Endothelial cell (in vitro differentiated cells): Measurements from ENCODE around the gene SNRPD2. TPM values are rescaled to one million over a fixed set of nuclear protein-coding genes. Genes with fewer than 3 reads are reported as not detected.
A peak's percentile ranks its signal among the peaks of the same experiment; 100 is the strongest.

Experiments
- DNase-seq: peaks from one replicate; pipeline ENCODE4 v3.0.0; 2021; ENCODE audit warnings: low spot score
- H3K27ac Mint-ChIP-seq: one replicate; pipeline ENCODE4 v1.8.0; 2021; ENCODE audit warnings: mixed read lengths, inconsistent platforms; ENCODE audit not compliant: unreplicated experiment
- H3K27me3 Mint-ChIP-seq: one replicate; pipeline ENCODE4 v1.8.0; 2021; ENCODE audit warnings: mild to moderate bottlenecking, moderate library complexity, mixed read lengths, inconsistent platforms; ENCODE audit not compliant: unreplicated experiment
- H3K36me3 Mint-ChIP-seq: one replicate; pipeline ENCODE4 v1.8.0; 2021; ENCODE audit warnings: mild to moderate bottlenecking, low read depth, mixed read lengths, inconsistent platforms; ENCODE audit not compliant: unreplicated experiment
- H3K4me1 Mint-ChIP-seq: one replicate; pipeline ENCODE4 v1.8.0; 2021; ENCODE audit warnings: mild to moderate bottlenecking, mixed read lengths, inconsistent platforms; ENCODE audit not compliant: unreplicated experiment
- H3K4me3 Mint-ChIP-seq: one replicate; pipeline ENCODE4 v1.8.0; 2021; ENCODE audit warnings: mild to moderate bottlenecking, mixed read lengths, inconsistent platforms; ENCODE audit not compliant: unreplicated experiment
- H3K9me3 Mint-ChIP-seq: one replicate; pipeline ENCODE4 v1.8.0; 2021; ENCODE audit warnings: mixed read lengths, inconsistent platforms; ENCODE audit not compliant: unreplicated experiment
- total RNA-seq: library from RNA; stranded (reverse); fragmentation: NEBNext Ultra II Directional; extraction: Animal tissue kit (Norgen Biotek cat#: 25700); gene quantifications from one replicate; pipeline ENCODE4 v1.2.1, GENCODE V29; 2021; ENCODE audit not compliant: unreplicated experiment
- TF ChIP-seq, protein P1 (sequence below): fragments of 200-600 bp; sonication (generic); IDR thresholded peaks from one replicate; pipeline ENCODE4 v1.5.0; 2021; ENCODE audit warnings: antibody characterized with exemption; ENCODE audit not compliant: unreplicated experiment

Gene SNRPD2
- total RNA-seq, 1 donor from 2014 or later: 479 TPM

DNA sequence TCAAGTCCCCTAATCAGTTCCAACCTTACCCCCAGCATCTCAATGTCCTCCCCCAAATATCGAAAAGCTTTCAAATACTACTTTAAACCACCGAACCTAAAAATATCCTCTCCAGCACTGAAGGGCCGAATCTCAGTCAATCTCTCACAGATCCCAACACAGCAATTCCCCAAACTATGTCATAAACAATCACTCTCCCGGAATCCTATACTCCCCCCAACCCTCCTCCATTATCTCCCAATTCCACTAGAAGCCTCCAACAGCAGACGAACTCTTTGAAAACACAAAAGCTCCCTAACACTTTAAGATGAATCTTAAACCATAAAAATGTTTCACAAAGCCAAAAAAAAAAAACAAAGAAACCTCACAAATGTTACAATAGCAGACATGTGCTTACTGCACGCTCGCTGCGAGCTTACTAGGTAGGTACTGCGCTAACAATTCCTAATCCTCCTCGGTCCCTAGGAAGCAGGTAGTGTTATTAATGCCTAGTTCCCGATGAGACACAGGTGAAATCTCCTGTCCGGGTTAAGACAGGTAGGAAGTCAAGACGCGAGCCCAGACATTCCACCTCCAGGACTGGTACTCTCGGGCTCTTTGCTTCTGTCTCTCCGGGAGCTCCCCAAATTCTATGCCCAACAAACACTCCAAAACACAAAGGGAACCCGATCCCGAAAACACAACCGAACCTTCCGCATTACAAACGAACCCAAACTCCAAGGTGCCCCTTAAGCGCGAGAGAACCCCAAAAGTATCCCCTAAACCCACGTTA lies 24.8 kb upstream of the SNRPD2 start:
- H3K9me3 Mint-ChIP-seq: no peaks in the 10 kb centered on the region
- H3K27me3 Mint-ChIP-seq: peaks cover 12% of the 10 kb centered on the region
- TF ChIP-seq, protein P1, sequence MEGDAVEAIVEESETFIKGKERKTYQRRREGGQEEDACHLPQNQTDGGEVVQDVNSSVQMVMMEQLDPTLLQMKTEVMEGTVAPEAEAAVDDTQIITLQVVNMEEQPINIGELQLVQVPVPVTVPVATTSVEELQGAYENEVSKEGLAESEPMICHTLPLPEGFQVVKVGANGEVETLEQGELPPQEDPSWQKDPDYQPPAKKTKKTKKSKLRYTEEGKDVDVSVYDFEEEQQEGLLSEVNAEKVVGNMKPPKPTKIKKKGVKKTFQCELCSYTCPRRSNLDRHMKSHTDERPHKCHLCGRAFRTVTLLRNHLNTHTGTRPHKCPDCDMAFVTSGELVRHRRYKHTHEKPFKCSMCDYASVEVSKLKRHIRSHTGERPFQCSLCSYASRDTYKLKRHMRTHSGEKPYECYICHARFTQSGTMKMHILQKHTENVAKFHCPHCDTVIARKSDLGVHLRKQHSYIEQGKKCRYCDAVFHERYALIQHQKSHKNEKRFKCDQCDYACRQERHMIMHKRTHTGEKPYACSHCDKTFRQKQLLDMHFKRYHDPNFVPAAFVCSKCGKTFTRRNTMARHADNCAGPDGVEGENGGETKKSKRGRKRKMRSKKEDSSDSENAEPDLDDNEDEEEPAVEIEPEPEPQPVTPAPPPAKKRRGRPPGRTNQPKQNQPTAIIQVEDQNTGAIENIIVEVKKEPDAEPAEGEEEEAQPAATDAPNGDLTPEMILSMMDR: no peak
- H3K4me3 Mint-ChIP-seq: peak overlapping the region; percentile 99
- no peak for DNase-seq
- H3K27ac Mint-ChIP-seq: peak overlapping the region; percentile 80
- H3K4me1 Mint-ChIP-seq: peaks cover 27% of the 10 kb centered on the region
- peaks cover 10% of the 10 kb centered on the region for H3K36me3 Mint-ChIP-seq

- no peaks in the 10 kb centered on the region for H3K9me3 Mint-ChIP-seq
- peaks cover 31% of the 10 kb centered on the region for H3K4me1 Mint-ChIP-seq
- TF ChIP-seq, protein P1: no peak
- no peak for DNase-seq
- peak overlapping the region; percentile 1 for H3K27ac Mint-ChIP-seq
- H3K27me3 Mint-ChIP-seq: peaks cover 14% of the 10 kb centered on the region
- H3K4me3 Mint-ChIP-seq: no peak overlapping the region
- peaks cover 19% of the 10 kb centered on the region for H3K36me3 Mint-ChIP-seq
Measured at GRCh38 chr19:45715139-45715538, 23.4 kb upstream of the SNRPD2 start.

DNA sequence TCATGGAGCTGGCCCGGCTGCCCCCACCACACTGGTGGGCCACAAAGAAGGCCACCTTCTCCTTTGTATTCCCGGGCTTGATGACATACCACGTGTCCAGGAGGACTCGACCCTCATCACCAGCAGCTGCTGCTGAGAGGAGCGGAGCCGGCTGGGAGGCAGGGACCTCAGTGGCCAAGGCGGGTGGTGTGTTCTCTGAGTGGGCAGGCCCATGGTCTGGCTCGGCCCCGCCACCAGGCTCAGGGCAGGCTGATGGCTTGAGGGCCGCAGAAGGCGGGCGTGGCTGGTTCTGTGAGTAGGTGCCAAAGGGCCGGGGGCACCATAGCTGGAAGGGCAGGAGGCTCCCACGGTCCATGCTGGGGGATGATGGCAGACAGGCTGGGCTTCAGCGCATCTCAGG lies 21.4 kb upstream of the SNRPD2 start:
- no peak overlapping the region for H3K4me3 Mint-ChIP-seq
- H3K27ac Mint-ChIP-seq: no peak overlapping the region
- H3K27me3 Mint-ChIP-seq: peaks cover 14% of the 10 kb centered on the region
- TF ChIP-seq, protein P1: no peak
- no peaks in the 10 kb centered on the region for H3K9me3 Mint-ChIP-seq
- no peak for DNase-seq
- peaks cover 25% of the 10 kb centered on the region for H3K4me1 Mint-ChIP-seq
- peaks cover 16% of the 10 kb centered on the region for H3K36me3 Mint-ChIP-seq

- TF ChIP-seq, protein P1: no peak
- Mint-ChIP-seq H3K9me3 (no peaks in the 10 kb centered on the region), H3K4me3 (no peak overlapping the region), H3K36me3 (peaks cover 16% of the 10 kb centered on the region), H3K27ac (no peak overlapping the region), H3K27me3 (peaks cover 14% of the 10 kb centered on the region), H3K4me1 (peaks cover 22% of the 10 kb centered on the region)
- no peak for DNase-seq
Measured at GRCh38 chr19:45712699-45713067, 20.9 kb upstream of the SNRPD2 start.
